GM19239 (cell line): ENCODE measurements around the gene ANKMY1.

ENCODE experiments used
- DNase-seq: peaks from one replicate; pipeline ENCODE4 v3.0.0; 2011; ENCODE audit warnings: low spot score; ENCODE audit not compliant: insufficient read length
- FAIRE-seq: peaks from 2 replicates; lab custom pipeline; 2011; peaks lifted over from hg19 to GRCh38; lab: Jason Lieb, UNC

ANKMY1 gene

GRCh38 chr2:240453461-240454105 lies 104.2 kb downstream of the ANKMY1 start:
- DNase-seq, result no peak
- FAIRE-seq, result no peak

DNA sequence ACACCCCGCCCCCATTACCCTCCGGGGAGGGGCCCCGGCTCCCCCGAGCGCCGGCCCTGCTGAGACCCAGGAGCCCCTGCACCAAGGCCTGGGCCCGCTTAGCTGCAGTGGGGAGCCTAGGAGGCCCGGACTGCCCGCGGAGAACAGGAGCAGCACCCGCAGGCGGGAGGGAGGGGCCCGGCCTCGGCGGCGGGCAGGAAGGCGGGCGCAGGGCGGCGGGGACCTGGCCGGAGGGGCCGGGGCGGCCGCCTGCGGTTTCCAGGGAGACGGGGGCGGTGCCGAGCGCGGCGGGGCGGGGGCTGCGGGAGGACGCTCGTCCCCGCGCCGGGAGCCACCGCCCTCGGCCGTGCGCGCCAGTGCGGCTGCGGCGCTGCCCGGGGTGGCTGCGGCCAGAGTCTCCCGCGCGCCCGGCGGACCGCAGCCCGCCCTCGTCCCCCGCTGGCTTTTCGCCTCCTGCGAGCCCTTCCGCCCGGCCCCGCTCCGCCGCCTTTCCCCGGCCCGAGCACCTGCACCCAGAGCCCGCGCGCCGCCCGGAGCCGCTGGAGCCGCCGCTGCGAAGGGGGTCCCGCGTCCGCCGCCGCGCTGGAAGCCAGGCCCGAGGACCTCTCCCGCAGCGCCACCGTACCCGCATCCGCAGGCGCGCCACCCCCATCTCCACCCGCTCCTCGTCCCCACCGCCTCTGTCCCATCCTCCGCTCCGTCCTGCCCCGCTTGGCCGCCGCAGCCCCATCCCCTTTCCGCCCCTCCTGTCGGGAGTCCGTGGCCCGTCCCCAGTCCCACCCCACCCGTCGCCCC lies 105.1 kb downstream of the ANKMY1 start:
- FAIRE-seq, result no peak

DNA sequence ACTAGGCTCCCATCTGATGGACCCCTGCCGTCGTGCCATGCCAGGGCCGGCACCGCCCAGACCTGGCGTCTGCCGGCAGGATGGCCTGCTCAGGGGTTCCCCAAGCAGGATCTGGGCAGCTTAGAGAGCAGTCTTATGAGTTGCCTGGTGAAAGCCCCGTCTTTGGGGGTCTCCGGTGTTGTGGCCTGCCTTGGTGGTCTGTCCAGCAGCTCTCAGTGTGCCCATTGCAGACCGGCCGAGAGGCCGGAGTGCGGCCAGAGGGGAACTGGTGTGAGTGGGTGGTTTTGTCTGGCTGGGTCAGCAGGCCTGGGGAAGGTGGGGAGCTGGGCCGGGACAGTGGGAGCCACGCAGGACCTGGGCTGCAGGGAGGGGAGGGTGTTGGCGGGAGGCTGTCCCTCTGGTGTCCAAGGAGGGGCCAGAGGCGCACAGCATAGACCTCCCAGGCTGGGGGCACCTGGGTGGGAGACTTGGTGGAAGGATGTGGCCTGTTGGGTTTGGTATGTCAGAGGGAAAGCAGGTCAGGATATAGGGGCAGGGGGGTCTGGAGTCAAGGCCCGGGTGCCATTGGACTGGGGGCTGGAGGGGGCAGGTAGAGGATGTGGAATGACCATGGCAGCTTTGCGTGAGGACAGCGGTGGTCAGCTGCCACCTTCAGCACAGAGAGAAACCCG lies 105.9 kb downstream of the ANKMY1 start:
- DNase-seq (no peak), FAIRE-seq (no peak)

More for the DNA sequence above, 105.1 kb downstream of the ANKMY1 start:
- DNase-seq, result no peak

DNA sequence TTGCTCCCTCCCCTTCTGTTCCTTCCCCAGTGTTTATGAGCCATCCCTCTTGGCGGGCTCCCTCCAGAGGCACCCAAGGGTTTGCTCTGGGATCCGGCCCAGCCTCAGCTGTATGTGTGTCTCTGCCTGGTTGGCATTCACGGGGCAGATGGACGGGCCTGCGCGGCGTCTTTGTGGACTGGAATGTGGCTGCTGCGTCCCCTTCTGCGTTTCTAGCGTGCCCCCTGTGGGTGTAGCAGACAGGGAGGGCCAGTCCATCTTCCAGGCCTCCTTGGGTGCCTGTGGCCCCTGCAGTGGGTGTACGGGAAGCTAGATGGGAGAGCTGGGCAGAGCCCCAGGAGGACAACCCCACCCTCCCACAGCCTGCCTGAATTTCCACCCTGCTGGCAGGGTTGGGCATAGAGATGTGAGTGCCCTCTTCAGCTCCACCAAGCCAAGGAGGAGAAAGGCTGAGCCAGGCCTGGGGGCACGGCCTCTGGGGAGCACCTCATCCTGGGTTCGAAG lies 106.6 kb downstream of the ANKMY1 start:
- DNase-seq, result no peak
- FAIRE-seq, result no peak

DNA sequence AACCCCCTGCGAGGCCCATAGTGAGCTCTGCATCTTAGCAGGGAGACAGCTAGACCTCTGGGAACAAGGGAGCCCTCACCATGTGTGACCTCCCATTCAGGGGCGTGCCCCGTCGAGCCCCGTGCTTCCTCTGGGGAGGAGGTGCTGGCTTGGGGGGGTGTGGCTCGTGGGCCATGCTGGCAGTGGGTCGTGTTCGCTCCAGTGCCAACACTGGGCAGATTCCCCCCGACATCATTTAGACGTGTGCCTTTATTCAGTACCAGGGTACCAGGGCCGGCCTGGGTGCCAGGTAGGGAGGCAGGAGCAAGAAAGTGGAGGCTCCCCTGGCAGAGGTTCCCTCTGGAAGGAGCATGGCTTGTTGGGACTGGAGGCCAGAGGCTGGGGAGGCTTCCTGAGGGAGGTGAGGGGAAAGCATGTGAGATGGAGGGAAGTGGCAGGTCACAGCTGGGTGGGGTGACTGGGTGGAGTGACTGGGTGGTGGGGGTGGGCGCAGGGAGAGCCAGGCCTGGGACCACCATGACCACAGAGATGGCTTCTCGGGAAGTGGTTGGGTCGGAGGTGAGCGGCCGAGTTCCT lies 107.2 kb downstream of the ANKMY1 start:
- no peak for DNase-seq
- FAIRE-seq, result no peak

GRCh38 chr2:240449764-240450531 lies 107.8 kb downstream of the ANKMY1 start:
- no peak for FAIRE-seq
- no peak for DNase-seq

- DNase-seq, result no peak
- no peak for FAIRE-seq
Measured at GRCh38 chr2:240448387-240449274, 109.2 kb downstream of the ANKMY1 start.

GRCh38 chr2:240447934-240448333 lies 109.9 kb downstream of the ANKMY1 start:
- no peak for FAIRE-seq
- DNase-seq, result no peak

- no peak for FAIRE-seq
- no peak for DNase-seq
Measured at GRCh38 chr2:240447331-240447730, 110.5 kb downstream of the ANKMY1 start.

DNA sequence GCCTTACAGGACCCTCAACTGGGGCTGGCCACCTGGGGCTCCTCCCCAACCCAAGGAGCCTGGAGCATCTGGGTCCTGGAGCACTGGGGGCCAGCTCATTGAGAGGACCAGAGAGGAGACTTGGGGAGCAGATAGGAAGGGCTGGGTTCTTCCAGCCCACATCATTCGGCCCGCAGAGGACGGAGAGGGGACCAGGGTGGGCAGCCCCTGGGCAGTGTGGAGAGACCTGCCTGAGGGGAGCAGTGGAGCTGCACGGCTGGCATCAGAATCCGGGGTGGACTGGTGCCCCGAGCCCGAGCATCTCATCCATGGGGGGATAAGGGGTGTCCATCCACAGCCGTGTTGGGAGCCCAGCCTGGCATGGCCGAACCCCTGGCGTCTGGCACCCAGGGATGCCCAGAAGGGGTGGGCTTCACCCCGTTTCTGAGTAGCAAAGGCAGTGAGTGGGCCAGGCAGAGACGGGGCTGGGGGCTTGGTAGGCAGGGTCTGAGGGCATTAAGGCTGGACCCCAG lies 111.1 kb downstream of the ANKMY1 start:
- DNase-seq, result no peak
- FAIRE-seq, result no peak

GRCh38 chr2:240445961-240446663 lies 111.7 kb downstream of the ANKMY1 start:
- FAIRE-seq, result no peak

GRCh38 chr2:240444464-240444863 lies 113.3 kb downstream of the ANKMY1 start:
- no peak for DNase-seq
- no peak for FAIRE-seq

More at GRCh38 chr2:240445961-240446663, 111.7 kb downstream of the ANKMY1 start:
- no peak for DNase-seq

GRCh38 chr2:240443891-240444301 lies 113.9 kb downstream of the ANKMY1 start:
- no peak for DNase-seq
- FAIRE-seq, result no peak

DNA sequence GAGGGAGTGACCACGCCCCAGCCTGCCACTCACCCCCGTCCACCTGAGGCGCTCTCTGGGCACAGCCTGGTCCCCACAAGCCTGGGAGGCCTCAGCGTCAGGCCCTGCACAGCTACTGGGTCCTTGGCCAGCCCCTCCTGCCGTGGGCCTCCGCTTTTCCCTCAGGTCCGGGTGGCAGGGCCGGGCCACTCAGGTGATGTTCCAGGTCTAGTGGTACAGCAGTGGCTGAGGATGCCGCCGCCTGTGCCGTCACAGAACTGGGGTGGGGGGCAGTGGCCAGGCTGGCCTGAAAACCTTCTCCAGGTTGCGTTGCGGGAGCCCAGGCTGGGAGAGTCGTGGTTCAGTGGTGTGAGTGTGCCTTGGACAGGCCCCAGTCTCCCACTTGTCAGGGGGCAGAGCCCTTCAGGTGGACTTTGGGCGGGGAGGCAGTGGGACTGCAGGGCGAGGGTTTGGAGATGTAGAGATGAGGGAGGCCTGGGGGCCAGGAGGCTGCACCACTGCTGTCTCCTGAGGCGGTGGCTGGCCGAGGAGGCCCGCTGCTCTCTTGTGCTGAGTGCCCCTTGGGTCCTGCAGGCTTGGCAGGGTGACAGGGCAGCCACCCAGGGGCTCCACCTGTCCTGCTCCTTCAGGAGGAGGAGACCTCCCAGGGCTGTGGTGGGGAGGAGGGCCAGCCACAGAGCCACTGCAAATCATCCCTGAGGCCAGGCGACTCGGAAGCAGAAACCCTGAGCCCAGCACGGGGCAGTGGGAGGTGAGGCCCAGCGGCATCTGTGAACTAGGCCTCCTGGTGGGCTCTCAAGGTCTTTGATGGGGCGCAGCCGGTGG lies 114.7 kb downstream of the ANKMY1 start:
- DNase-seq (no peak), FAIRE-seq (no peak)

DNA sequence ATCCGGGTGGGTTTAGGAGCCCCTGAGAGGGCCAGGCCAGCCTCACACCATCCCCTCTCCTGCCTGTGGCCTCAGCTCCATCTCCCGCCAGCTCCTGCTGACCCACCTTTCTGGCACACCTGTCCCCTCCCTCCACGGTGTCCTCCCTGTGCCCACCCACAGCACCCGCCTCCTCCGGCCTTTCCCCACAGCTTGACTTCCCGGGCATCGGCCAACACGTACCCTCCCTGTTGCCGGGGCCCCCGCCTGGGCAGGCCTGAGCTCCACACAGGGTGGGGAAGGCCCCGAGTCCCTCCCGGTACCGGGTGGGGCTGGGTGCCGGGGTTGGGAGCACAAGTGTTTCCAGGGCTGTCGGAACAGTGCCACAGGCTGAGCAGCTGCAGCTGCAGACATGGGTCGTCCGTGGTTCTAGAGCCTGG lies 115.8 kb downstream of the ANKMY1 start:
- FAIRE-seq, result no peak
- DNase-seq, result no peak

DNA sequence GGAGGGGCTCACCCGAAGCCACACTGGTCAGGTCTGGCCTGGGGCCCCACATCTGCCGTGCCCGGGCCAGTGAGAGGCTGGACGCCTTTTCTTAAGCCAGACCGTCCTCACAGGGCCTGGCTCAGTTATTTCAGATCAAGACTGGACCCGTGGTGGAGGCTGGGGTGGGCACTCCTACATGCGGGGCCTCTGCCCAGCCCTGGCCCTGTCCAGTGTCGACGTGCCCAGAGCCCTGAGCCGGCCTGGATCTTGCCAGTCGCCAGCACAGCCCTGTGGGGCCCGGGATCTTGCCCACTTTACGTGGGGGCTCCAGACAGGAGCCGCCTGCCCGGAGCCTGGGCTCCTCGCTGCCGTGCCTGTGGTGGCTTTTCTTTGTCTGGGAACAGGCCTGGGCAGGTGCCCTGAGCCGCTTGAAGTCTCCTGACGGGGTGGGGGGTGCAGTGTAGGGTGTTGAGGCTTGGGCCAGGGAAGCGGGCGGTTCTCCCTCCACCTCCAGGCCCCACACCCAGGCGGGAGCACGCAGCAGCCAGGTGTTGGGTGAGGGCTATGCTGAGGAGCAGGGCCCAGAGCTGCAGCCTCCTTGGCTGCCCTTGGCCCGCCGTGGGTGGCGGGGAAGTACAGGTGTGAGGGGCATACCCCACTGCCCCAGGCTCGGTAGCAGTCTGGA lies 116.3 kb downstream of the ANKMY1 start:
- no peak for FAIRE-seq
- DNase-seq, result no peak
